Heart left ventricle (tissue), 13 donors: ENCODE measurements around the gene ISLR.

ENCODE experiments used
- POLR2A ChIP-seq, 2 donors: fragments of 450-650 bp; IDR thresholded peaks; one replicate each; pipeline ENCODE4 v1.6.1; 2017; ENCODE audit warnings: antibody characterized with exemption in 2 of 2, mild to moderate bottlenecking in 2 of 2, moderate library complexity in 2 of 2
- TF ChIP-seq, protein P1 (sequence below), 12 donors: fragments of 200-600 bp; sonication (generic) in 4 of 12; IDR thresholded peaks; one replicate each; pipeline versions ENCODE4 v1.5.0 to v1.8.0; 2018 to 2022; ENCODE audit warnings: antibody characterized with exemption in 12 of 12, mild to moderate bottlenecking in 5 of 12
- donor health status: ischemic (EF 13 %, LVEDD 7.1; RV severe dilation, severe dysfunction).
- donor health status: DM: no; HTN: yes; CAD: no.
- donor health status: DM: no; HTN: no; CAD: no.
- donor health status: ischemic (EF 25% LVEDD 6.9; RV normal size, moderate dysfunction).
- donor health status: ischemic (EF 25% LVEDD 5.7; RV mildly dilated, moderate dysfunction).
- donor health status: ischemic (EF 35%, LVEDD 5.7; RV mildly dilated, moderate dysfunction).
- donor health status: nonischemic (EF 11% LVEDD 7.7; RV severe dilation, severe dysfunction).
- donor health status: DM: yes; HTN: yes; CAD: no.
- donor health status: PGD.
- donor health status: ischemic (EF 29% LVEDD 5.4; RV normal size, mild dysfunction).
- donor health status: nonischemic (EF 23%, LVEDD 6.1; RV moderate dilation, normal function).

DNA sequence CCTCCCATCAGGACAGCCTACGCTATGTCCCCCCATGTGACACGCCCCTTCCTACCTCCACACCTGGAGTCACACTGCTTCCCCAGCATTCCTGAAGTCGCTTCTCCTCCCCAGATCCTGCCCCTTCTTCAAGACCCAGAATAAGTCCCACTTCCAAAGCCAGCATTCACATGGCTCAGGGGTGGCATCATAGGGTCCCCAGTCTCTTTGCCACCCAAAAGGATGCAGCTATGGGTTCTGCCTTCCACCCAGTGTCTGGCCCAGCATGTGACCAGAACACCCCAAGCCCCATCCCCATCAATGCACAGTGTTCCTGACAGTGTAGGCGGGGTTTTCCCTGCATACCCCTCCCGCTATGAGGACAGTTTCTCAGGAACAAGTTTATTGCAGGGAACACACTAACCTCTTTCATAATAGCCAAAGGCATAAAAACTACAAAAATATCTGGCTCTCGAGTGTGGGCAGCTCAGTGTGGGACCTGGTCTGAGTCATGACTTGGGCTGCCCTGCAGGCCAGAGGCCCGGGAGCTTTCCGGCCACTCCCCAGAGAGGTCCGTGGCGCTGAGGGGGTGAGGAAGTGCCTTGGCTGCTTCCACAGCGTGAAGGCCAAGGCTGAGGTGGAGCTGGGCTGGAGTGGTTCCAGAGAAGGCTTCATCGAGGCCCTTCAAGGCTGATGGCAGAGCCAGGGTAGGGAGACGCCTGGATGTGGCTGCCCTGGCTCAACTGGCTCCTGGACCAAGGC lies 5.8 kb downstream of the ISLR start:
- TF ChIP-seq, protein P1, sequence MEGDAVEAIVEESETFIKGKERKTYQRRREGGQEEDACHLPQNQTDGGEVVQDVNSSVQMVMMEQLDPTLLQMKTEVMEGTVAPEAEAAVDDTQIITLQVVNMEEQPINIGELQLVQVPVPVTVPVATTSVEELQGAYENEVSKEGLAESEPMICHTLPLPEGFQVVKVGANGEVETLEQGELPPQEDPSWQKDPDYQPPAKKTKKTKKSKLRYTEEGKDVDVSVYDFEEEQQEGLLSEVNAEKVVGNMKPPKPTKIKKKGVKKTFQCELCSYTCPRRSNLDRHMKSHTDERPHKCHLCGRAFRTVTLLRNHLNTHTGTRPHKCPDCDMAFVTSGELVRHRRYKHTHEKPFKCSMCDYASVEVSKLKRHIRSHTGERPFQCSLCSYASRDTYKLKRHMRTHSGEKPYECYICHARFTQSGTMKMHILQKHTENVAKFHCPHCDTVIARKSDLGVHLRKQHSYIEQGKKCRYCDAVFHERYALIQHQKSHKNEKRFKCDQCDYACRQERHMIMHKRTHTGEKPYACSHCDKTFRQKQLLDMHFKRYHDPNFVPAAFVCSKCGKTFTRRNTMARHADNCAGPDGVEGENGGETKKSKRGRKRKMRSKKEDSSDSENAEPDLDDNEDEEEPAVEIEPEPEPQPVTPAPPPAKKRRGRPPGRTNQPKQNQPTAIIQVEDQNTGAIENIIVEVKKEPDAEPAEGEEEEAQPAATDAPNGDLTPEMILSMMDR (IDR thresholded peaks at IDR 0.05), result no peak
- no peak for TF ChIP-seq POLR2A (IDR thresholded peaks at IDR 0.05)
